ENCODE data around the gene PRKAG2.

- no peak for TF ChIP-seq POLR2A (IDR thresholded peaks at IDR 0.05; ENCODE audit: low read length)
- no peak for TF ChIP-seq GATA1 (IDR thresholded peaks at IDR 0.05; ENCODE audit: low read depth, low read length)
Observed at GRCh38 chr7:151689196-151689971, 187.5 kb downstream of the PRKAG2 start.
